DMS53 treated with DMSO at 0.1 percent for 48 hours (cell line): ENCODE data around the gene TOR1B.

ENCODE experiments used
- DNase-seq: peaks from one replicate; lab custom pipeline; 2025; ENCODE audit not compliant: unreplicated experiment; lab: John Stamatoyannopoulos, UW

TOR1B gene

GRCh38 chr9:129813661-129814060 lies 10.7 kb downstream of the TOR1B start:
- no peak for DNase-seq

- DNase-seq = no peak
Observed at GRCh38 chr9:129814432-129815223, 11.6 kb downstream of the TOR1B start.

- DNase-seq = no peak
Observed at GRCh38 chr9:129815278-129815677, 12.3 kb downstream of the TOR1B start.

DNA sequence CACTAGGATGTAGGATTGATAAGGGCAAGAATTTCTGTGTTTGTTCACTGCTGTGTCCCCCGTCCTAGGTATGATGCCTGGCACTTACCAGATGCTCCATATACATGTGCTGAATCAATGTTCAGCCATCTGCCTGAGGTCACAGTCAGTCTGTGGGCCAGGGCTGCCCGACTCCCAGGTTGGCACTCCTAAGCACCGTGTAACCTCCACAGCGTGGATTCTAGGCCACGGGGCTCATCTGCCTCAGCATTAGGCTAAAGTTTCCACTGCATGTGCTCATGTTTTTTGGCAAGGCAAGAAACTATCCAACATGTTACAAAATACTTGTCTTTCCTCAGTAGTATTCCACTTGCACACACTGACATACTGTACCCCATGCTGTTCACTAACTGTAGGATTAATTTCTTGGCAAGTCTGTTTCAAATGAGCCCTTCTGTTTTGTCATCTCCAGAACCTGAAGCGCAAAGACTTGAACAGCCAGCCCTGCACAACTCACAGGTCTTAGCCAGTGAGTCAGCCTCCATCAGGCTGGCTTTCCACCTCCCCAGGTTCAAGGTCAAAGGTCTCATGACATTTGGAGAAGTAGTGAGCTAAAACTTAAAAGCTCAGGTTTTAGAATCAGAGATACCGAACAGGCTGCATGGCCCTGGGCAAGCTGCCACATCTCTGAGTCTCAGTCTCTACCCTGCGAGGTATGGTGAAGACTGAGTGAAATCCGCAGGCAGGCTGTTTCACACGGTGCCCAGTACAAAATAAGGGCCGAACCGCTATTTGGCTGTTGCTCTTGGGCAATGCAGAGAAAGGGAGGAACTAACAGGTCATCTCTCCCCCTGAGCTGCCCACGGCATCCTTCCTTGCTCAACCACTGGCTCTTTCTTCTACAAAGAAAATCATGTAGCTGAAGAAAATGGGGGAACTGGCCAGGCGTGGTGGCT lies 13.8 kb downstream of the TOR1B start:
- DNase-seq = no peak

GRCh38 chr9:129822898-129823541 lies 20.0 kb downstream of the TOR1B start:
- DNase-seq = no peak

DNA sequence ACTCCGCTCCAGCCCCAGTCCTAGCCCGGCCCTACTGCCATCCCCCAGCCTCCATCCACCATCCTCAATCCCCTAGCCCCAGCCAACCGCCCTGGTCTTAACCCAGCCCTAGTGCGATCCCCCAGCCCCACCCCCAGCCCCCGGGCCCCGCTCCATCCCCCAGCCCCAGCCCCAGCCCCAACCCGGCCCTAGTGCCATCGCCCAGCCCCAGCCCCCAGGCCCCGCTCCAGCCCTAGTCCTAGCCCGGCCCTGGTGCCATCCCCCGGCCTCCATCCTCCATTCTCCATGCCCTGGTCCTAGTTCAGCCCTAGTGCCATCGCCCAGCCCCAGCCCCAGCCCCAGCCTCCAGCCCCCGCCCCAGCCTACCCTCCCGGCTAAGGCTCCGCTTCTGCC lies 20.6 kb downstream of the TOR1B start:
- DNase-seq = no peak

DNA sequence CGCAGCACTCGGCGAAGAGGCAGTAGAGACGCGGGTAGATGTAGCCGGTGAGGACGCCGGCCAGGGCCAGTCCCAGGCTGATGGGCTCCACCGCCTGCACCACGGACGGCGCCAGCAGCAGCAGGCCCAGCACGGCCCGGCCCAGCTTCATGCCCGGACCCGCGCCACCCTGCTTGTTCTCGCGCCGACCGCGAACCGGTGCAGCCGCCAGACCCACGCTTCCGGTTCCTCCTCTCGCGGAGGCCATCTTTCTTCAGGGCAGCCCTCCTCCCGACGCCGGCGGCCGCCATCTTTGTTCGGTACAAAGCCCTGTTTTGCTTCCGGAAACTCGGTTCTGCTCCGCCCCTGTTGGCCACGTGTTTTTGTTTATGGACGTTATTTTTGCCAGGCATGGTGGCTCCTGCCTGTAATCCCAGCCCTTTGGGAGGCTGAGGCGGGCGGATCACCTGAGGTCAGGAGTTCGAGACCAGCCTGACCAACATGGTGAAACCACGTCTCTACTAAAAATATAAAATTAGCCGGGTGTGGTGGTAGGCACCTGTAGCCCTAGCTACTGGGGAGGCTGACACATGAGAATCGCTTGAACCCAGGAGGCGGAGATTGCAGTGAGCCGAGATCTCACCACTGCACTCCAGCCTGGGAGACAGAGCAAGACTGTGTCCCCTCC lies 21.1 kb downstream of the TOR1B start, which contains the start of gene TOR1A:
Gene TOR1A, minus strand, starts transcription at position 202 of the 667 bp plus-strand sequence. Its CDS starts 51 bp downstream, at position 151.
- peak; percentile 87 for DNase-seq

- DNase-seq = no peak
Observed at GRCh38 chr9:129826344-129826743, 23.4 kb downstream of the TOR1B start.

- DNase-seq = no peak
Observed at GRCh38 chr9:129826759-129827158, 23.8 kb downstream of the TOR1B start.

GRCh38 chr9:129828051-129828450 lies 25.1 kb downstream of the TOR1B start:
- DNase-seq = no peak

- DNase-seq = no peak
Observed at GRCh38 chr9:129828969-129829368, 26.0 kb downstream of the TOR1B start.

DNA sequence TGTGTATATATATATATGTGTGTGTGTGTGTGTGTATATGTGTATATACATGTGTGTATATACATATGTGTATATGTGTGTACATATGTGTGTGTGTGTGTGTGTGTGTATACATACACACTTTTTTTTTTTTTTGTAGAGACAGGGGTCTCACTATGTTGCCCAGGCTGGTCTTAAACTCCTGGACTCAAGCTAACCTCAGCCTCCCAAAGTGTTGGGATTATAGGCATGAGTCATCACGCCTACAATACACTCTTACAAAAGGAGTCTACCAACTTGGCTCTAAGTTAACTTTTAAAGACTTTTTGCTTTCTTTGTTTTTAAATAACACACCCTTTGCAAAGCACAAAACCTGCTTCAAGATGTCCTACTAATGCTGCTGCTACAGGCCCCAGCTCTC lies 30.0 kb downstream of the TOR1B start:
- DNase-seq = no peak

DNA sequence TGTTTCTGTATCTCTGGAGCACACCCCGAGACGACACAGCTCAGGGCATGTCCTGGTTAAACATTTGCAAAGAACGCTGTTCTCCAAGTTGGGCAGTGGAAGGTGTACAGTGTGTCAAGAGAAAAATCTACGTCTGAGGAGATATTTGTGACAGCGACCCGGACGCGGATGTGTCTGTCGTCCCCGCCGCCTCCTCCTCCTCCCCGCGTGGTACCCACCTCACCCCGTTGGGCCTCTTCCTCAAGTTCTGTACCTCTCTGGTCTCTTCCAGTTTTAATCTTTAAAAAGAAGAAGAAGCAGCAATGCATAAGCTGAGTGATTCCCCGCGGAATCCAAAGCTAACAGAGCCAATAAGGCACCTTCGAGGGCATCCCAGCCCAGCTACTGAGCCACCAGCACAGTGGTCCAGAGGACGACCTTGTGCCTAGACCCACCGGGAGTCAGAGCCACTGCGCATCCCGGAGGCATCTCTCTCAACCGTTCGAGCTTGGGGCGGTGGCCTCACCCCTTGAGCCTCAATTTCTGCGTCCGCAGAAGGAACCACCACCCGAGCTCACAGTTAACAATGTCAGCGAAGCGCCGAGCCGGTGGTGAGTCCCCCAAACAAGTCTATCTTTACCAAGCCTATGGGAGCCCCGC lies 31.6 kb downstream of the TOR1B start:
- no peak for DNase-seq

GRCh38 chr9:129835128-129835859 lies 32.3 kb downstream of the TOR1B start, which contains the start of the genes C9orf78 and USP20:
Gene C9orf78 (minus strand): TSS chr9:129835275. CDS start chr9:129835221, 54 bp downstream.
Gene USP20 (plus strand): TSS chr9:129835458. CDS start chr9:129852556, 17,098 bp downstream.
- DNase-seq = peak; percentile 91

DNA sequence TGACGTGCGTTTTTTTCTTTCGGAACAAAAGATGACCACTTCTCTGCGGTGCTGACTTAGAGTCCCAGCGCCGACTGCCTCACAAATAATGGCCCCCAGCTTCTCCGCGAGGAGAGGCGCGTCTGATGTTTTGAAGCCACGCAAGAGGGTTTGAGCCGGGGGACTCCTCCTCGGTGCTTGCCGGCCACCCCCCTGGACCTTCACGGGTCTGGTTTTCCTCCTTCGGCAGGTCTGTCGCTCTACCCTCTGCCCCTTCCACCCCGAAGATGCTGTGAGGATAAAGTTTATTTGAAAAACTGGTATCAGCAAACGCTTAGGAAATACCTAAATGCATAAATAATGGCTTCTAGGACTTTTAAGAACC lies 32.9 kb downstream of the TOR1B start:
- no peak for DNase-seq

DNA sequence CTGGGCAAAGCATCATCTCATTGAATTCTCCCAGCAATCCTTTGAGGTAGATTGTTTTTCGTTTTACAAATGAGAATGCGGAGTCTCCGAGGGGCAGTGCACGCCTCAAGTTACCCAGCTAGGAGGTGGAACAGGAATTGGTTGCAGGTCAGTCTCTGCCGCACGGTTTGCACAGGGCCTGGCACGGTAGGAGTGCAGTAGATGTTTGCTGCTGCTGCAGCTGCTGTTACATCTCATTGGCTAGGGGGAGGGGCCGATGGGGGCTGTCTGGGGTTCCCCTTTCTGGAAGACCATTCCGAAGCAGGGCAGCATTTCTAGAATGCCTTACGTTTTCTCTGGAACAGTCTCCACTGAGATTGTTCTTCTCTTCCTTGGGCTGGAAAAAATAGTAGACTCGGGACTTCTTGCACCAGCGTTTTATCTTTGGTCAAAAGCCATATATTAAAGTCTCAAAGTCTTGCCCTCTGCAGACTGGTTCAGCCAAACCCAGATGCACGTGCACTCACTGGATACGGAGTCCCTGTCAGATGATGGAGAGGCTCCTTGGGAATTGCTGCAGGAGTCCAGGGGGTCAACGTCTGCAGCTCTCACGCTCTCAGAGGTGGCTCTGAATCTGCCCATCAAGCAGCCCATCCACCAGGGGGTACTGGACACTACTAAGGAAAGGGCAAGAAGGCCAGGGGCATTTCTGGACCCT lies 33.5 kb downstream of the TOR1B start:
- DNase-seq = no peak

GRCh38 chr9:129838707-129839259 lies 35.8 kb downstream of the TOR1B start:
- DNase-seq = no peak

GRCh38 chr9:129839324-129840023 lies 36.5 kb downstream of the TOR1B start:
- peak; percentile 70 for DNase-seq
